Globus pallidus (tissue), 1 donor: ENCODE results near the gene HEATR5A.
"Not testable (repeated sequence)": the region's sequence is repeated elsewhere in the genome, so short reads cannot be mapped to it uniquely, and the experiment has no call there.

Experiments used
- DNase-seq: peaks from one replicate; pipeline ENCODE4 v3.0.0-alpha.2; 2015; ENCODE audit warnings: low spot score

The HEATR5A gene

GRCh38 chr14:31326111-31326510 lies 94.2 kb downstream of the HEATR5A start:
- DNase-seq = no peak

- DNase-seq = no peak
Observed at GRCh38 chr14:31323419-31323818, 96.9 kb downstream of the HEATR5A start.

- no peak for DNase-seq
Observed at GRCh38 chr14:31320922-31321766, 99.2 kb downstream of the HEATR5A start.

GRCh38 chr14:31320216-31320615 lies 100.1 kb downstream of the HEATR5A start:
- peak; percentile 18 for DNase-seq

- DNase-seq = no peak
Observed at GRCh38 chr14:31319701-31320100, 100.6 kb downstream of the HEATR5A start.

- DNase-seq = no peak
Observed at GRCh38 chr14:31312934-31313333, 107.4 kb downstream of the HEATR5A start.

GRCh38 chr14:31312370-31312769 lies 108.0 kb downstream of the HEATR5A start:
- DNase-seq = not testable (repeated sequence)

GRCh38 chr14:31307618-31308017 lies 112.7 kb downstream of the HEATR5A start:
- no peak for DNase-seq

- no peak for DNase-seq
Observed at GRCh38 chr14:31307198-31307597, 113.2 kb downstream of the HEATR5A start.

- DNase-seq = no peak
Observed at GRCh38 chr14:31303654-31304053, 116.7 kb downstream of the HEATR5A start.

- no peak for DNase-seq
Observed at GRCh38 chr14:31300883-31301282, 119.5 kb downstream of the HEATR5A start.

- no peak for DNase-seq
Observed at GRCh38 chr14:31300296-31300695, 120.1 kb downstream of the HEATR5A start.

- no peak for DNase-seq
Observed at GRCh38 chr14:31297701-31298344, 122.5 kb downstream of the HEATR5A start.

- DNase-seq = no peak
Observed at GRCh38 chr14:31297112-31297511, 123.2 kb downstream of the HEATR5A start.

GRCh38 chr14:31294746-31295405 lies 125.5 kb downstream of the HEATR5A start:
- DNase-seq = no peak

GRCh38 chr14:31292937-31293616 lies 127.3 kb downstream of the HEATR5A start:
- no peak for DNase-seq

GRCh38 chr14:31291210-31291609 lies 129.1 kb downstream of the HEATR5A start:
- no peak for DNase-seq

- DNase-seq = no peak
Observed at GRCh38 chr14:31287294-31287972, 132.9 kb downstream of the HEATR5A start.

GRCh38 chr14:31286456-31287293 lies 133.7 kb downstream of the HEATR5A start:
- DNase-seq = no peak

GRCh38 chr14:31283578-31284252 lies 136.6 kb downstream of the HEATR5A start:
- DNase-seq = no peak
